ENCODE measurements around the gene MGLL.

- TF ChIP-seq, protein P1, sequence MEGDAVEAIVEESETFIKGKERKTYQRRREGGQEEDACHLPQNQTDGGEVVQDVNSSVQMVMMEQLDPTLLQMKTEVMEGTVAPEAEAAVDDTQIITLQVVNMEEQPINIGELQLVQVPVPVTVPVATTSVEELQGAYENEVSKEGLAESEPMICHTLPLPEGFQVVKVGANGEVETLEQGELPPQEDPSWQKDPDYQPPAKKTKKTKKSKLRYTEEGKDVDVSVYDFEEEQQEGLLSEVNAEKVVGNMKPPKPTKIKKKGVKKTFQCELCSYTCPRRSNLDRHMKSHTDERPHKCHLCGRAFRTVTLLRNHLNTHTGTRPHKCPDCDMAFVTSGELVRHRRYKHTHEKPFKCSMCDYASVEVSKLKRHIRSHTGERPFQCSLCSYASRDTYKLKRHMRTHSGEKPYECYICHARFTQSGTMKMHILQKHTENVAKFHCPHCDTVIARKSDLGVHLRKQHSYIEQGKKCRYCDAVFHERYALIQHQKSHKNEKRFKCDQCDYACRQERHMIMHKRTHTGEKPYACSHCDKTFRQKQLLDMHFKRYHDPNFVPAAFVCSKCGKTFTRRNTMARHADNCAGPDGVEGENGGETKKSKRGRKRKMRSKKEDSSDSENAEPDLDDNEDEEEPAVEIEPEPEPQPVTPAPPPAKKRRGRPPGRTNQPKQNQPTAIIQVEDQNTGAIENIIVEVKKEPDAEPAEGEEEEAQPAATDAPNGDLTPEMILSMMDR (IDR thresholded peaks at IDR 0.05) = no peak
- TF ChIP-seq EZH2 (IDR thresholded peaks at IDR 0.05; ENCODE audit: borderline replicate concordance, insufficient read depth, low read depth, low read length, poor library complexity, severe bottlenecking) = no peak
Observed at GRCh38 chr3:127809211-127809610, 13.1 kb downstream of the MGLL start.
